ENCODE measurements around the gene TEX12. TPM values are rescaled to one million over a fixed set of nuclear protein-coding genes. Genes with fewer than 3 reads are reported as not detected.

TEX12 gene, protein sequence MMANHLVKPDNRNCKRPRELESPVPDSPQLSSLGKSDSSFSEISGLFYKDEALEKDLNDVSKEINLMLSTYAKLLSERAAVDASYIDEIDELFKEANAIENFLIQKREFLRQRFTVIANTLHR
- total RNA-seq: 1 to 10 TPM in 2 of 7 donors, not detected in 5; 1.2 to 2.9 TPM
- under 1 TPM; 0.16 to 0.57 (median 0.18) TPM for polyA plus RNA-seq
- long read RNA-seq, donor 1: 0 reads
- long read RNA-seq, donor 2: 0 reads

DNA sequence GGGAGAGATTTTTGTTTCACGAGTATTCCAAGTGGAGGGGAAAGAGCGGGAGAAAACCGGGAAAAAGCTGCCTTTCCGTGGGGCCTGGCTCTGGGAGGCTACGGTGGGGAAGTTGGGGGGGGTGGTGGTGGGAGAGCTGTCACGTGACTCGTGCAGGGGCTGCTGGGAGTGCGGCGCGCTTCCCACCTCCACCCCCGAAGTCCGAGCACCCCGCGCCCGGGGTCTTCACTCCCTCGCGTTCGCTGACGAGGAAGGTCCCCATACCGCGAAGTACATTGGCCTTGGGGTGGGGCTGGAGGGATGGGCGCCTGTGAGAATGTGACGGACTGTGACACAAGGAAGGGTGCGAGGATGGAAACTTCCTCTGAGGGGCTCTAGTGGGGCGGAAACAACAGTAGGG lies at the start of gene TEX12:
Gene TEX12, plus strand, starts transcription at position 228 of the 400 bp plus-strand sequence. CDS start 1,897 bp downstream, outside the sequence.
- no peaks in the 10 kb centered on the region for H3K9me3 ChIP-seq
- no peak for DNase-seq
- no peak within 1 kb of the TSS for H3K27ac ChIP-seq
- H3K36me3 ChIP-seq: no peaks in the 10 kb centered on the region
- intact Hi-C loops (cut with DNase I; ENCODE audit: low total_unique reads): no loop called here
- no peaks in the 10 kb centered on the region for H3K27me3 ChIP-seq (replicated peaks in 1 of 7)
- peaks cover 0 to 24% (median 2%) of the 10 kb centered on the region in 6 donors for H3K4me1 ChIP-seq
- TF ChIP-seq POLR2A (IDR thresholded peaks at IDR 0.05): no peak
- TF ChIP-seq, protein P1, sequence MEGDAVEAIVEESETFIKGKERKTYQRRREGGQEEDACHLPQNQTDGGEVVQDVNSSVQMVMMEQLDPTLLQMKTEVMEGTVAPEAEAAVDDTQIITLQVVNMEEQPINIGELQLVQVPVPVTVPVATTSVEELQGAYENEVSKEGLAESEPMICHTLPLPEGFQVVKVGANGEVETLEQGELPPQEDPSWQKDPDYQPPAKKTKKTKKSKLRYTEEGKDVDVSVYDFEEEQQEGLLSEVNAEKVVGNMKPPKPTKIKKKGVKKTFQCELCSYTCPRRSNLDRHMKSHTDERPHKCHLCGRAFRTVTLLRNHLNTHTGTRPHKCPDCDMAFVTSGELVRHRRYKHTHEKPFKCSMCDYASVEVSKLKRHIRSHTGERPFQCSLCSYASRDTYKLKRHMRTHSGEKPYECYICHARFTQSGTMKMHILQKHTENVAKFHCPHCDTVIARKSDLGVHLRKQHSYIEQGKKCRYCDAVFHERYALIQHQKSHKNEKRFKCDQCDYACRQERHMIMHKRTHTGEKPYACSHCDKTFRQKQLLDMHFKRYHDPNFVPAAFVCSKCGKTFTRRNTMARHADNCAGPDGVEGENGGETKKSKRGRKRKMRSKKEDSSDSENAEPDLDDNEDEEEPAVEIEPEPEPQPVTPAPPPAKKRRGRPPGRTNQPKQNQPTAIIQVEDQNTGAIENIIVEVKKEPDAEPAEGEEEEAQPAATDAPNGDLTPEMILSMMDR (IDR thresholded peaks at IDR 0.05 in 8 of 11, conservative IDR thresholded peaks at IDR 0.05 in 3 of 11): no peak
- TF ChIP-seq POLR2AphosphoS5 (IDR thresholded peaks at IDR 0.05): no peak
- H3K4me3 ChIP-seq: no peak within 1 kb of the TSS
- WGBS, 5 donors: 86 to 92% (median 88%) methylated on average over 25 of the region's 25 CpGs

DNA sequence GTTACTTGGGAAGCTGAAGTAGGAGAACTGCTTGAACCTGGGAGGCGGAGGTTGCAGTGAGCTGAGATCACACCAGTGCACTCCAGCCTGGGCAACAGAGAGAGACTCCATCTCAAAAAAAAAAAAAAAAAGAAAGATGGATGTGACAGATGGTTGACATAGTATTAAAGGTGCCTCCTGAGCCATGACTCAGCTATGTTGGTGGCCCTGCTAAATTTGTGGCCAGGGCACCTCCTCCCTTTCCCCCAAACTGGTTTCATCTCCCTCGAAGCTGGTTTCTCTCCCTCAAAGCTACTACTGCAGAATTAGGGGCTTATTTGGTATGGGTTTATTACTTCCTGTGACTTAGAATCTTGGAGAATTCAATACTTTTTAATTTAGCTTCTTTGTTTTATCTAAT lies 49.0 kb upstream of the TEX12 start:
- 62 to 83% (median 72%) methylated on average over 2 of the region's 2 CpGs for WGBS, 5 donors
- DNase-seq: no peak
- peaks cover 0 to 8% (median 0%) of the 10 kb centered on the region in 6 donors for H3K36me3 ChIP-seq
- peaks cover 0 to 17% (median 3%) of the 10 kb centered on the region in 6 donors for H3K4me1 ChIP-seq
- no peak overlapping the region for H3K4me3 ChIP-seq
- H3K27ac ChIP-seq: no peak overlapping the region
- intact Hi-C loops (cut with DNase I; ENCODE audit: low total_unique reads): no loop called here
- no peaks in the 10 kb centered on the region for H3K9me3 ChIP-seq
- no peaks in the 10 kb centered on the region for H3K27me3 ChIP-seq (replicated peaks in 1 of 7)
- TF ChIP-seq POLR2A (IDR thresholded peaks at IDR 0.05) (no peak), POLR2AphosphoS5 (IDR thresholded peaks at IDR 0.05) (no peak)
- TF ChIP-seq, protein P1 (IDR thresholded peaks at IDR 0.05 in 8 of 11, conservative IDR thresholded peaks at IDR 0.05 in 3 of 11): no peak

DNA sequence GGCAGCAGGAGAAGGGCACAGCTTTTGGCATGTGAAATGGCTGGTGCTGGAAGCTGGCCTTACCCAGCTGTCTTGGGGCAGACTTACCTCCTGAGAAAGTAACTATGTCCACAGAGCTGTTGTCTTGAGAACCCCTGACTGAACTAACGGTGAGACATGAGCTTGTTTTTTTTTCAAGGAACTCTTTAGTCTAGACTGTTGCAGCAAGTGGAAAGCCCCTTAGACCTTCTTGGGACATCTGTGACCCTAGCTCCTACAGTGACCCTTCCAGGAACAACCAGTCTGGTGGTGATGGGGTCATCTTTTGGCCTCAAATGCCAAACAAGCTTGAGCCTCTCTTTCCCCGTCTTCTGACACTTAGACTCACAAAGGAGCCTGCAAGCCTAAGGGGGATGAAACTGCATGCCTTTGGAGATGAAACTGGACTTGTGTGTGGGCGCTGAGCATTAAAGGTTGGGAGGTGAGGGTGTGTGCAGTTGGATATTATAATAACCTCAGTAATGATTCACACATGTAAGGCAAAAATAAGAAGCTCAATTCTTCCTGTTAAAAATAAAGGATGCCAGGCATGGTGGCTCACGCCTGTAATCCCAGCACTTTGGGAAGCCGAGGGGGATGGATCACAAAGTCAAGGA lies 45.1 kb upstream of the TEX12 start:
- Histone ChIP-seq H3K36me3 (peaks cover 0 to 8% (median 0%) of the 10 kb centered on the region in 6 donors), H3K4me3 (no peak overlapping the region), H3K4me1 (peaks cover 0 to 9% (median 0%) of the 10 kb centered on the region in 6 donors), H3K9me3 (no peaks in the 10 kb centered on the region), H3K27me3 (replicated peaks in 1 of 7) (no peaks in the 10 kb centered on the region), H3K27ac (no peak overlapping the region)
- DNase-seq: no peak
- TF ChIP-seq POLR2AphosphoS5 (IDR thresholded peaks at IDR 0.05) (no peak), POLR2A (IDR thresholded peaks at IDR 0.05) (no peak)
- TF ChIP-seq, protein P1 (IDR thresholded peaks at IDR 0.05 in 8 of 11, conservative IDR thresholded peaks at IDR 0.05 in 3 of 11): no peak
- 87 to 97% (median 95%) methylated on average over 5 of the region's 5 CpGs for WGBS, 5 donors
- intact Hi-C loops (cut with DNase I; ENCODE audit: low total_unique reads): no loop called here

DNA sequence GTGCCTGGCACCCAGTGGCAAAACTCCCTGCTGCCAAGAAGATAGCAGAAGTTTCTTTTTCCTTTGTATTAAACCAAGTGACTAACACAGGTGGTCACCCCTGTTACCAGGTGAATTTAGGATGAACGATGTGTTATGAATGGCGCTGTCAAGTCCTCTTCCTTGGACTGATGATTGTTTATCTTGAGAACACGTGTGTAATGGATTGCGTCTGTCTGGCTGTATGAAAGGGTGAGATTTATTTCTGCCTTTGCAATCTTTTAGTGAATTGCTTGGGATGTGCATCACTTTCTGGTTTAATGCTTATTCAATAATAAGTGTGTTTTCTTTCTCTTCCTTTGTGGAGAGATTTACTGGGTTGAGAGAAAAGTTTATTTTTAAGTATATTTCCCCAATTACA lies 44.0 kb upstream of the TEX12 start:
- DNase-seq: no peak
- intact Hi-C loops (cut with DNase I; ENCODE audit: low total_unique reads): no loop called here
- H3K4me1 ChIP-seq: peaks cover 0 to 9% (median 0%) of the 10 kb centered on the region in 6 donors
- H3K4me3 ChIP-seq: no peak overlapping the region
- no peak overlapping the region for H3K27ac ChIP-seq
- TF ChIP-seq POLR2AphosphoS5 (IDR thresholded peaks at IDR 0.05) (no peak), POLR2A (IDR thresholded peaks at IDR 0.05) (no peak)
- TF ChIP-seq, protein P1 (IDR thresholded peaks at IDR 0.05 in 8 of 11, conservative IDR thresholded peaks at IDR 0.05 in 3 of 11): no peak
- peaks cover 0 to 8% (median 0%) of the 10 kb centered on the region in 6 donors for H3K36me3 ChIP-seq
- H3K27me3 ChIP-seq (replicated peaks in 1 of 7): no peaks in the 10 kb centered on the region
- 82 to 96% (median 88%) methylated on average over 4 of the region's 4 CpGs for WGBS, 5 donors
- H3K9me3 ChIP-seq: no peaks in the 10 kb centered on the region
